Endothelial cell of umbilical vein (primary cell): ENCODE measurements around the gene ZMAT3. TPM values are rescaled to one million over a fixed set of nuclear protein-coding genes. Genes with fewer than 3 reads are reported as not detected.

ENCODE experiments used
- BruUV-seq: library from RNA; stranded (reverse); fragments of 400-500 nt; replicated peaks from 2 replicates; lab custom pipeline; 2021; lab: Mats Ljungman, UMichigan
- CTCF ChIA-PET: fragments of 300-600, 350-600 bp; sonication (Branson Sonifier 250); formaldehyde crosslinking; loops from one replicate; lab custom pipeline; 2021; ENCODE audit warnings: antibody characterized with exemption, inconsistent platforms; lab: Charles Lee
- POLR2A ChIA-PET: fragments of 300-600, 350-600 bp; sonication (Branson Sonifier 250); formaldehyde crosslinking; loops from one replicate; lab custom pipeline; 2021; ENCODE audit warnings: antibody characterized with exemption, inconsistent platforms; lab: Charles Lee
- DNase-seq: peaks from one replicate; pipeline ENCODE4 v3.0.0-alpha.2; 2011; ENCODE audit warnings: low read depth, low spot score
- FAIRE-seq: peaks from 2 replicates; lab custom pipeline; 2011; peaks lifted over from hg19 to GRCh38; lab: Jason Lieb, UNC
- H2AFZ ChIP-seq: 2 replicates; pipeline ENCODE4 v1.6.0; 2012; ENCODE audit warnings: low read depth, low read length, control low read depth, inconsistent platforms
- H3K27ac ChIP-seq: 2 replicates; pipeline ENCODE4 v1.5.1; 2011; ENCODE audit warnings: low read depth, mild to moderate bottlenecking, control low read depth, low read length, moderate library complexity; ENCODE audit not compliant: insufficient read depth
- H3K27me3 ChIP-seq, 2 experiments: 2 replicates each; pipeline versions ENCODE4 v1.6.0 to v1.6.1; 2011; ENCODE audit warnings: low read length in 2 of 2, mixed read lengths in 1 of 2; ENCODE audit not compliant: control insufficient read depth in 2 of 2, insufficient read depth in 2 of 2
- H3K36me3 ChIP-seq, 2 experiments: 2 replicates in 1 of 2; 3 replicates in 1 of 2; pipeline ENCODE4 v1.5.1; 2011; ENCODE audit warnings: low read length in 2 of 2, mild to moderate bottlenecking in 1 of 2, moderate library complexity in 1 of 2; ENCODE audit not compliant: control insufficient read depth in 2 of 2, insufficient read depth in 2 of 2; ENCODE audit errors: extremely low read depth in 1 of 2
- H3K4me1 ChIP-seq: 3 replicates; pipeline ENCODE4 v1.5.1; 2011; ENCODE audit warnings: mild to moderate bottlenecking, low read length; ENCODE audit not compliant: control insufficient read depth, insufficient read depth; ENCODE audit errors: extremely low read depth
- H3K4me2 ChIP-seq: 2 replicates; pipeline ENCODE4 v1.6.1; 2011; ENCODE audit warnings: low read length, control low read depth, mixed read lengths; ENCODE audit not compliant: insufficient read depth
- H3K4me3 ChIP-seq, 3 experiments: fragments of 200-600 bp in 1 of 3; sonication (generic), shearing (Covaris generic) in 1 of 3; replicated peaks in 1 of 3; 2 replicates each; pipeline ENCODE4 v1.5.1; 2011 to 2016; ENCODE audit warnings: control low read depth in 3 of 3, low read length in 3 of 3, mild to moderate bottlenecking in 2 of 3, inconsistent platforms in 1 of 3, low read depth in 1 of 3, moderate library complexity in 1 of 3; ENCODE audit not compliant: insufficient read depth in 1 of 3
- H3K79me2 ChIP-seq: 2 replicates; pipeline ENCODE4 v1.6.0; 2012; ENCODE audit warnings: low read length, inconsistent platforms; ENCODE audit not compliant: control insufficient read depth, insufficient read depth
- H3K9ac ChIP-seq: replicated peaks from 2 replicates; pipeline ENCODE3; 2011; ENCODE audit warnings: low read length, control low read depth; ENCODE audit not compliant: insufficient read depth; ENCODE audit errors: extremely low read depth
- H3K9me1 ChIP-seq: replicated peaks from 3 replicates; pipeline ENCODE4 v1.6.0; 2011; ENCODE audit warnings: mild to moderate bottlenecking, low read length; ENCODE audit not compliant: control insufficient read depth, insufficient read depth; ENCODE audit errors: extremely low read depth
- H3K9me3 ChIP-seq: replicated peaks from 2 replicates; pipeline ENCODE4 v1.5.1; 2012; ENCODE audit warnings: low read length, inconsistent platforms; ENCODE audit not compliant: control insufficient read depth, insufficient read depth
- H4K20me1 ChIP-seq: replicated peaks from 2 replicates; pipeline ENCODE3; 2011; ENCODE audit warnings: mild to moderate bottlenecking, low read length; ENCODE audit not compliant: control insufficient read depth, insufficient read depth; ENCODE audit errors: extremely low read depth
- CTCF ChIP-seq, 2 donors: IDR thresholded peaks; 1 replicate in 1 of 2; 2 replicates in 1 of 2; pipeline ENCODE4 v1.5.1; 2011; ENCODE audit warnings: low read length in 2 of 2, mild to moderate bottlenecking in 2 of 2, moderate library complexity in 2 of 2, control low read depth in 1 of 2, inconsistent platforms in 1 of 2, low read depth in 1 of 2; ENCODE audit not compliant: insufficient read depth in 1 of 2; ENCODE audit errors: extremely low read depth in 1 of 2
- EZH2 ChIP-seq: IDR thresholded peaks from 2 replicates; pipeline ENCODE4 v1.6.1; 2012; ENCODE audit warnings: borderline replicate concordance, low read depth, mild to moderate bottlenecking, moderate library complexity, low read length, inconsistent platforms; ENCODE audit not compliant: severe bottlenecking
- FOS ChIP-seq: IDR thresholded peaks from 2 replicates; pipeline ENCODE4 v1.6.1; 2011; ENCODE audit warnings: mild to moderate bottlenecking, low read length, moderate library complexity, borderline replicate concordance; ENCODE audit not compliant: insufficient read depth
- GATA2 ChIP-seq: IDR thresholded peaks from 2 replicates; pipeline ENCODE4 v1.7.0; 2011; ENCODE audit warnings: low read depth, mild to moderate bottlenecking, moderate library complexity, mixed read lengths, low read length; ENCODE audit not compliant: insufficient read length, insufficient read depth
- JUN ChIP-seq: IDR thresholded peaks from 2 replicates; pipeline ENCODE4 v1.6.1; 2011; ENCODE audit warnings: borderline replicate concordance, low read depth; ENCODE audit not compliant: insufficient read length, insufficient read depth
- MAX ChIP-seq: IDR thresholded peaks from 2 replicates; pipeline ENCODE4 v1.6.1; 2011; ENCODE audit not compliant: insufficient read depth, insufficient read length
- MYC ChIP-seq: IDR thresholded peaks from one replicate; pipeline ENCODE4 v1.6.1; 2011; ENCODE audit warnings: mild to moderate bottlenecking, low read depth, low read length
- POLR2A ChIP-seq: IDR thresholded peaks from 2 replicates; pipeline ENCODE4 v1.6.1; 2012; ENCODE audit warnings: low read depth, mild to moderate bottlenecking, control low read depth, low read length
- POLR2AphosphoS5 ChIP-seq: IDR thresholded peaks from 2 replicates; pipeline ENCODE4 v1.6.1; 2012; ENCODE audit warnings: low read depth, mild to moderate bottlenecking, control low read depth, low read length, moderate library complexity; ENCODE audit not compliant: insufficient read depth
- dilution Hi-C: fragments of 300-500 bp; cut with MboI; formaldehyde crosslinking; loops from one replicate; pipeline ENCODE4 v1.15.0; 2019; ENCODE audit warnings: low sequenced_read_pairs; ENCODE audit not compliant: extremely low pct_ligation_motif_present
- intact Hi-C: fragments of 100-400 bp; cut with micrococcal nuclease; formaldehyde crosslinking; loops from one replicate; pipeline ENCODE4 v1.10.0; 2022
- polyA plus RNA-seq, 4 experiments: library from polyadenylated mRNA; depleted of rRNA in 3 of 4; stranded (reverse) in 3 of 4; unstranded in 1 of 4; fragments of >200 nt; gene quantifications; 2 replicates each; pipeline versions ENCODE4 v1.2.1 to v1.2.3, GENCODE V29; 2011 to 2012; ENCODE audit warnings: missing spikeins in 1 of 4
- total RNA-seq: library from RNA; stranded (reverse); gene quantifications from 2 replicates; pipeline ENCODE4 v1.2.3, GENCODE V29; 2021

Gene ZMAT3
- total and polyA plus RNA-seq, 2 donors (not counting 3 experiments of a cell fraction or from before 2014, with no cell fraction given), result 13.2 to 33.1 TPM

DNA sequence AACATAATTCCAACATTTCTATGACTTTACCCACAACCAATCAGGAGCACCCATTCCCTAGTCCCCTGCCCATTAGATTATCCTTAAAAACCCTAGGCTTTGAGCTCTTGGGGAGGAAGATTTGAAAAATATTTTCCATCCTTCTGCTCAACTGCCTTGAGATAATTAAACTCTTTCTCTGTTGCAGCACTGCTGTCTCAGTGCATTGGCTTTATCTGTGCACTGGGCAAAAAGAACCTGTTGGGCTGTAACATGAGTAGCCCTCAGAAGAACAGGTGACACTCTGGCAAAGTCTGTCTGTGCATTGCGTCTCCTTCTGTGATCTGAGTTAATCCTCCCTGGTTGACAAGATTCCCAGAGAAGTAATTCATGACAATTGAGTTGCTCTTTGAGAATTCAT lies 83.9 kb downstream of the ZMAT3 start:
- H3K9me3 ChIP-seq, result peaks cover 2% of the 10 kb centered on the region
- no peak overlapping the region for H3K27ac ChIP-seq
- dilution Hi-C loops, result no loop called here
- no peaks in the 10 kb centered on the region for H3K27me3 ChIP-seq
- H3K36me3 ChIP-seq, result no peaks in the 10 kb centered on the region
- H2AFZ ChIP-seq, result no peak overlapping the region
- no peak for DNase-seq
- no peak overlapping the region for H3K4me2 ChIP-seq
- CTCF ChIA-PET, result no interaction called here
- no TSS peak for BruUV-seq
- H3K9me1 ChIP-seq, result no peaks in the 10 kb centered on the region
- intact Hi-C loops, result no loop called here
- H3K79me2 ChIP-seq, result no peaks in the 10 kb centered on the region
- FAIRE-seq, result no peak
- H3K4me3 ChIP-seq, result no peak overlapping the region
- TF ChIP-seq POLR2A (no peak), JUN (no peak), POLR2AphosphoS5 (no peak), MYC (no peak), GATA2 (no peak), CTCF (IDR thresholded peaks at IDR 0.05; ENCODE audit: extremely low read depth in 1 of 2, insufficient read depth in 1 of 2, low read depth in 1 of 2, low read length in 2 of 2) (no peak), MAX (no peak), EZH2 (no peak), FOS (no peak)
- POLR2A ChIA-PET, result no interaction called here
- no peaks in the 10 kb centered on the region for H4K20me1 ChIP-seq
- no peaks in the 10 kb centered on the region for H3K4me1 ChIP-seq
- H3K9ac ChIP-seq, result no peak overlapping the region
